ENCODE measurements around the gene SULT1A2.
"Not testable (repeated sequence)": the region's sequence is repeated elsewhere in the genome, so short reads cannot be mapped to it uniquely, and the experiment has no call there.

DNA sequence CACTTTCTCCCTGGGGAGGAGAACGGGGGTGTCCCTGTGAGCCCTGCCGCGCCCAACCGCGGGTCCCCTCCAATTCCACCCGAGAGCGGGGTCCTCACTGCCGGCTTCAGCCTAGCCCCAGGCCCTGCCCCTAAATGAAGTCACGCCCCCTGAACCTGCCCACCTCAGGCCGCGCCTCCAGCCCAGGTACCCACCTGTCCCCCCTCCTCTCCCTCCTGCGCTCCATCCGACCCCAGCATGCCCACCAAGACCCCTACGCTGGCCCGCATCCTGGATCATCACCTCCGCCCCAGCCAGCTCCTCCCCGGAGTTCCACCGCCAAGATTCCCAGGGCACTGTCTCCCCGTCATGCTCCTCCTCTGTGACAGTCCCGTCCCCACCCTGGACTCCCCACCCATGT, 4.1 kb upstream of the SULT1A2 start:
- not testable (repeated sequence) for TF ChIP-seq EZH2 (IDR thresholded peaks at IDR 0.05; ENCODE audit: low read length, missing control alignments)
- TF ChIP-seq, protein P1, sequence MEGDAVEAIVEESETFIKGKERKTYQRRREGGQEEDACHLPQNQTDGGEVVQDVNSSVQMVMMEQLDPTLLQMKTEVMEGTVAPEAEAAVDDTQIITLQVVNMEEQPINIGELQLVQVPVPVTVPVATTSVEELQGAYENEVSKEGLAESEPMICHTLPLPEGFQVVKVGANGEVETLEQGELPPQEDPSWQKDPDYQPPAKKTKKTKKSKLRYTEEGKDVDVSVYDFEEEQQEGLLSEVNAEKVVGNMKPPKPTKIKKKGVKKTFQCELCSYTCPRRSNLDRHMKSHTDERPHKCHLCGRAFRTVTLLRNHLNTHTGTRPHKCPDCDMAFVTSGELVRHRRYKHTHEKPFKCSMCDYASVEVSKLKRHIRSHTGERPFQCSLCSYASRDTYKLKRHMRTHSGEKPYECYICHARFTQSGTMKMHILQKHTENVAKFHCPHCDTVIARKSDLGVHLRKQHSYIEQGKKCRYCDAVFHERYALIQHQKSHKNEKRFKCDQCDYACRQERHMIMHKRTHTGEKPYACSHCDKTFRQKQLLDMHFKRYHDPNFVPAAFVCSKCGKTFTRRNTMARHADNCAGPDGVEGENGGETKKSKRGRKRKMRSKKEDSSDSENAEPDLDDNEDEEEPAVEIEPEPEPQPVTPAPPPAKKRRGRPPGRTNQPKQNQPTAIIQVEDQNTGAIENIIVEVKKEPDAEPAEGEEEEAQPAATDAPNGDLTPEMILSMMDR (conservative IDR thresholded peaks at IDR 0.05 in 1 of 2, IDR thresholded peaks at IDR 0.05 in 1 of 2; ENCODE audit: low read depth in 1 of 2, low read length in 2 of 2), result not testable (repeated sequence)

Measured in fibroblast of lung (primary cell).